GM10248 (cell line): ENCODE data around the gene PLEKHG5.

Source experiments
- CTCF ChIA-PET: fragments of 300-600 bp; sonication (Branson Sonifier 250); formaldehyde crosslinking; extraction: SDS; loops from one replicate; lab custom pipeline; 2021; ENCODE audit warnings: antibody characterized with exemption; lab: Yijun Ruan, JAX
- POLR2A ChIA-PET: fragments of 350-650 bp; sonication (Branson Sonifier 250); formaldehyde crosslinking; extraction: SDS; loops from one replicate; lab custom pipeline; 2020; ENCODE audit warnings: antibody characterized with exemption; lab: Yijun Ruan, JAX
- DNase-seq: peaks from one replicate; pipeline ENCODE4 v3.0.0; 2012; ENCODE audit errors: extremely low spot score
- CTCF ChIP-seq: IDR thresholded peaks from 2 replicates; pipeline ENCODE4 v1.5.1; 2012; ENCODE audit warnings: mild to moderate bottlenecking, low read depth; ENCODE audit errors: extremely low read depth, missing control alignments, control extremely low read depth

Gene PLEKHG5

GRCh38 chr1:6471086-6471969, 20.1 kb downstream of the PLEKHG5 start:
- POLR2A ChIA-PET: no interaction called here
- TF ChIP-seq CTCF: no peak
- CTCF ChIA-PET: interaction anchor here (0.7 to 1.8 kb wide), 5 partner anchors 9 to 108 kb away, joined by 3 to 5 read pairs (median 4); no protein-coding TSS in a partner anchor
- no peak for DNase-seq

- CTCF ChIA-PET: interaction anchor here (1.0 to 1.3 kb wide), 2 partner anchors 19 to 20 kb away, joined by 3 read pairs; partner anchors contain the start of gene PLEKHG5
- no peak for DNase-seq
- POLR2A ChIA-PET: no interaction called here
- no peak for TF ChIP-seq CTCF
These were observed 21.1 kb downstream of the PLEKHG5 start for GRCh38 chr1:6470132-6471085.

GRCh38 chr1:6468729-6469461, 22.6 kb downstream of the PLEKHG5 start:
- DNase-seq: no peak
- no peak for TF ChIP-seq CTCF
- ChIA-PET POLR2A (no interaction called here), CTCF (interaction anchor here (1.3 to 2.4 kb wide), 3 partner anchors 21 to 31 kb away, joined by 3 to 6 read pairs (median 5); partner anchors contain the start of gene PLEKHG5)

- CTCF ChIA-PET: interaction anchor here (1.4 to 2.4 kb wide), 5 partner anchors 12 to 221 kb away, joined by 4 to 6 read pairs (median 5); no protein-coding TSS in a partner anchor
- POLR2A ChIA-PET: no interaction called here
- TF ChIP-seq CTCF: no peak
- DNase-seq: no peak
These were observed 23.5 kb downstream of the PLEKHG5 start for GRCh38 chr1:6467744-6468688.

GRCh38 chr1:6467224-6467623, 24.2 kb downstream of the PLEKHG5 start:
- ChIA-PET CTCF (interaction anchor here (1.4 to 2.4 kb wide), 4 partner anchors 12 to 220 kb away, joined by 4 to 6 read pairs (median 5); no protein-coding TSS in a partner anchor), POLR2A (no interaction called here)
- no peak for DNase-seq
- no peak for TF ChIP-seq CTCF
